Thyroid gland (tissue), 4 donors: ENCODE measurements around the gene PLCB1. TPM values are rescaled to one million over a fixed set of nuclear protein-coding genes. Genes with fewer than 3 reads are reported as not detected.

Experiments used
- DNase-seq, 2 donors: peaks; one replicate each; pipeline ENCODE4 v3.0.0-alpha.2; 2019
- H3K27ac ChIP-seq, 3 donors: fragments of 200-600 bp; sonication (generic); 1 replicate in 2 of 3; 2 replicates in 1 of 3; pipeline ENCODE4 v1.5.1; 2016 to 2019; ENCODE audit warnings: mild to moderate bottlenecking in 1 of 3, moderate library complexity in 1 of 3
- H3K27me3 ChIP-seq: fragments of 200-600 bp; sonication (generic); one replicate; pipeline ENCODE4 v1.5.1; 2019
- H3K36me3 ChIP-seq, 2 donors: fragments of 200-600 bp; sonication (generic); one replicate each; pipeline ENCODE4 v1.5.1; 2016 to 2019
- H3K4me1 ChIP-seq, 2 donors: fragments of 200-600 bp; sonication (generic); one replicate each; pipeline ENCODE4 v1.5.1; 2017 to 2019
- H3K4me3 ChIP-seq, 3 donors: fragments of 200-600 bp; sonication (generic); replicated peaks in 1 of 3; 1 replicate in 2 of 3; 2 replicates in 1 of 3; pipeline ENCODE4 v1.5.1; 2016; ENCODE audit warnings: mild to moderate bottlenecking in 1 of 3
- H3K9me3 ChIP-seq: fragments of 200-600 bp; sonication (generic); one replicate; pipeline ENCODE4 v1.5.1; 2017
- CTCF ChIP-seq, 6 experiments: fragments of 200-600 bp in 3 of 6; fragments of 450-650 bp in 3 of 6; sonication (generic) in 3 of 6; IDR thresholded peaks; one replicate each; pipeline ENCODE4 v1.5.1; 2016 to 2019; ENCODE audit warnings: antibody characterized with exemption in 6 of 6, mild to moderate bottlenecking in 2 of 6, inconsistent platforms in 1 of 6, moderate library complexity in 1 of 6
- POLR2A ChIP-seq, 2 donors: fragments of 450-650 bp; IDR thresholded peaks; one replicate each; pipeline ENCODE4 v1.6.1; 2017; ENCODE audit warnings: antibody characterized with exemption in 2 of 2, mild to moderate bottlenecking in 2 of 2, moderate library complexity in 1 of 2
- WGBS, 2 donors: methylation state at CpG; one replicate each; pipeline ENCODE4 v1.1.5; 2017; 5-methylcytosine and 5-hydroxymethylcytosine counted together
- intact Hi-C: fragments of 100-400 bp; cut with DNase I; formaldehyde crosslinking; loops from one replicate; pipeline ENCODE4 v1.15.1; 2023
- total RNA-seq, 4 donors: library from RNA; depleted of rRNA; stranded (reverse); fragments of >200 nt; gene quantifications; one replicate each; pipeline ENCODE4 v1.2.3, GENCODE V29; 2016

PLCB1 gene
- total RNA-seq, 4 donors from 2014 or later = 7.3 to 14.1 (median 11.0) TPM

- Histone ChIP-seq H3K4me1 (no peaks in the 10 kb centered on the region), H3K9me3 (no peaks in the 10 kb centered on the region), H3K36me3 (no peaks in the 10 kb centered on the region), H3K27ac (no peak overlapping the region), H3K4me3 (no peak overlapping the region), H3K27me3 (no peaks in the 10 kb centered on the region)
- intact Hi-C loops = no loop called here
- WGBS, 2 donors = 74 to 75% methylated on average over 3 of the region's 3 CpGs
- TF ChIP-seq CTCF (IDR thresholded peaks at IDR 0.05) = no peak
- TF ChIP-seq POLR2A (IDR thresholded peaks at IDR 0.05) = no peak
- no peak for DNase-seq
Measured at GRCh38 chr20:8147476-8147875, 15.4 kb downstream of the PLCB1 start.

GRCh38 chr20:8148501-8148900, 16.4 kb downstream of the PLCB1 start:
- intact Hi-C loops = no loop called here
- Histone ChIP-seq H3K4me3 (no peak overlapping the region), H3K9me3 (no peaks in the 10 kb centered on the region), H3K4me1 (peaks cover 0 to 2% of the 10 kb centered on the region in 2 donors), H3K36me3 (no peaks in the 10 kb centered on the region), H3K27ac (no peak overlapping the region), H3K27me3 (no peaks in the 10 kb centered on the region)
- no peak for DNase-seq
- TF ChIP-seq CTCF (IDR thresholded peaks at IDR 0.05) = no peak
- no peak for TF ChIP-seq POLR2A (IDR thresholded peaks at IDR 0.05)

- H3K27ac ChIP-seq = no peak overlapping the region
Measured at GRCh38 chr20:8150591-8150990, 18.5 kb downstream of the PLCB1 start.

GRCh38 chr20:8151372-8151771, 19.3 kb downstream of the PLCB1 start:
- Histone ChIP-seq H3K27me3 (no peaks in the 10 kb centered on the region), H3K27ac (no peak overlapping the region), H3K4me3 (no peak overlapping the region), H3K36me3 (no peaks in the 10 kb centered on the region), H3K9me3 (no peaks in the 10 kb centered on the region), H3K4me1 (peaks cover 0 to 4% of the 10 kb centered on the region in 2 donors)
- TF ChIP-seq CTCF (IDR thresholded peaks at IDR 0.05) = no peak
- TF ChIP-seq POLR2A (IDR thresholded peaks at IDR 0.05) = no peak
- intact Hi-C loops = no loop called here
- WGBS, 2 donors = 59 to 61% methylated on average over 5 of the region's 5 CpGs
- no peak for DNase-seq

More at GRCh38 chr20:8150591-8150990, 18.5 kb downstream of the PLCB1 start:
- H3K27me3 ChIP-seq = no peaks in the 10 kb centered on the region
- H3K4me3 ChIP-seq = no peak overlapping the region
- H3K36me3 ChIP-seq = no peaks in the 10 kb centered on the region
- DNase-seq = no peak
- WGBS, 2 donors = 58 to 63% methylated on average over 1 of the region's 1 CpG
- TF ChIP-seq CTCF (IDR thresholded peaks at IDR 0.05) = no peak
- no peaks in the 10 kb centered on the region for H3K9me3 ChIP-seq
- intact Hi-C loops = no loop called here
- H3K4me1 ChIP-seq = peaks cover 0 to 3% of the 10 kb centered on the region in 2 donors

- H3K4me3 ChIP-seq = no peak overlapping the region
- DNase-seq = no peak
- TF ChIP-seq CTCF (IDR thresholded peaks at IDR 0.05) = no peak
- no peak for TF ChIP-seq POLR2A (IDR thresholded peaks at IDR 0.05)
- peaks cover 0 to 9% of the 10 kb centered on the region in 2 donors for H3K4me1 ChIP-seq
- H3K27ac ChIP-seq = no peak overlapping the region
- H3K9me3 ChIP-seq = no peaks in the 10 kb centered on the region
- WGBS, 2 donors = 8 to 12% methylated on average over 1 of the region's 1 CpG
- H3K36me3 ChIP-seq = no peaks in the 10 kb centered on the region
- intact Hi-C loops = no loop called here
- no peaks in the 10 kb centered on the region for H3K27me3 ChIP-seq
Measured at GRCh38 chr20:8152183-8152582, 20.1 kb downstream of the PLCB1 start.
